ENCODE results near the gene FGF14.
"Not testable (repeated sequence)": the region's sequence is repeated elsewhere in the genome, so short reads cannot be mapped to it uniquely, and the experiment has no call there.

The FGF14 gene

GRCh38 chr13:102097708-102098107 lies 304.1 kb downstream of the FGF14 start:
- Histone ChIP-seq H3K36me3 (ENCODE audit: control insufficient read depth in 5 of 5, insufficient read depth in 5 of 5, low read length in 5 of 5) (no peaks in the 10 kb centered on the region), H3K27ac (ENCODE audit: low read depth, low read length) (no peak overlapping the region), H3K9me3 (ENCODE audit: control insufficient read depth in 5 of 5, low read length in 5 of 5) (no peaks in the 10 kb centered on the region), H3K27me3 (ENCODE audit: control insufficient read depth in 5 of 5, insufficient read depth in 4 of 5, low read length in 5 of 5) (no peaks in the 10 kb centered on the region), H3K4me3 (ENCODE audit: low read depth in 1 of 5, low read length in 5 of 5) (no peak overlapping the region), H3K9ac (ENCODE audit: low read length in 5 of 5) (no peak overlapping the region), H3K4me1 (ENCODE audit: control insufficient read depth in 5 of 5, insufficient read depth in 5 of 5, low read length in 5 of 5) (no peaks in the 10 kb centered on the region)

- not testable (repeated sequence) for H3K4me1 ChIP-seq (ENCODE audit: control insufficient read depth in 5 of 5, insufficient read depth in 5 of 5, low read length in 5 of 5); H3K36me3 ChIP-seq (ENCODE audit: control insufficient read depth in 5 of 5, insufficient read depth in 5 of 5, low read length in 5 of 5); H3K9ac ChIP-seq (ENCODE audit: low read length in 5 of 5); H3K27me3 ChIP-seq (ENCODE audit: control insufficient read depth in 5 of 5, insufficient read depth in 4 of 5, low read length in 5 of 5); H3K27ac ChIP-seq (ENCODE audit: low read depth, low read length); H3K4me3 ChIP-seq (ENCODE audit: low read depth in 1 of 5, low read length in 5 of 5); H3K9me3 ChIP-seq (ENCODE audit: control insufficient read depth in 5 of 5, low read length in 5 of 5)
Measured at GRCh38 chr13:102093288-102093687, 308.6 kb downstream of the FGF14 start.

GRCh38 chr13:102091231-102091630 lies 310.6 kb downstream of the FGF14 start:
- H3K27ac ChIP-seq (ENCODE audit: low read depth, low read length), result no peak overlapping the region
- H3K36me3 ChIP-seq (ENCODE audit: control insufficient read depth in 5 of 5, insufficient read depth in 5 of 5, low read length in 5 of 5), result no peaks in the 10 kb centered on the region
- no peaks in the 10 kb centered on the region for H3K27me3 ChIP-seq (ENCODE audit: control insufficient read depth in 5 of 5, insufficient read depth in 4 of 5, low read length in 5 of 5)
- H3K4me3 ChIP-seq (ENCODE audit: low read depth in 1 of 5, low read length in 5 of 5), result no peak overlapping the region
- no peak overlapping the region for H3K9ac ChIP-seq (ENCODE audit: low read length in 5 of 5)
- no peaks in the 10 kb centered on the region for H3K4me1 ChIP-seq (ENCODE audit: control insufficient read depth in 5 of 5, insufficient read depth in 5 of 5, low read length in 5 of 5)
- H3K9me3 ChIP-seq (ENCODE audit: control insufficient read depth in 5 of 5, low read length in 5 of 5), result no peaks in the 10 kb centered on the region

DNA sequence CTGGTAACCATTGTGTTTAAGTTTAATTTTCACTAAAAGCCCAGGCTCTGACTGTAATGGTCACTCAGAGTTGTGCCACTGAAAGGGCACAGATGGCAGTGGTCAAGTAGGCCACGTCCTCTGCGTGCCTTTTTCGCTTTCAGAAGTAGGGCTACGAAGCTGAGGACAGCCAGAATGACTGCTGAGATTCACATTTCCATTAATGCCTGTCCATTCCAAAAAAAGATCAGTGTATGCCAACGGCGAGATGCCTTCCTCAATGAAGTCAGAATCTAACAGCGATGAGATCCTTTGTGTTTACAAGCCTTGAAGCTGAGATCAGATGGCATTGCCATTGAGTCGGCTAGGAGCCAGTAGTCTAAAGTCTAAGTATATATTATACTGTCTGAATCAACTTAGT lies 311.3 kb downstream of the FGF14 start:
- Histone ChIP-seq H3K27me3 (ENCODE audit: control insufficient read depth in 5 of 5, insufficient read depth in 4 of 5, low read length in 5 of 5) (no peaks in the 10 kb centered on the region), H3K9me3 (ENCODE audit: control insufficient read depth in 5 of 5, low read length in 5 of 5) (no peaks in the 10 kb centered on the region), H3K4me1 (ENCODE audit: control insufficient read depth in 5 of 5, insufficient read depth in 5 of 5, low read length in 5 of 5) (no peaks in the 10 kb centered on the region), H3K36me3 (ENCODE audit: control insufficient read depth in 5 of 5, insufficient read depth in 5 of 5, low read length in 5 of 5) (no peaks in the 10 kb centered on the region), H3K9ac (ENCODE audit: low read length in 5 of 5) (no peak overlapping the region), H3K4me3 (ENCODE audit: low read depth in 1 of 5, low read length in 5 of 5) (no peak overlapping the region), H3K27ac (ENCODE audit: low read depth, low read length) (no peak overlapping the region)

- H3K9me3 ChIP-seq (ENCODE audit: control insufficient read depth in 5 of 5, low read length in 5 of 5), result no peaks in the 10 kb centered on the region
- no peaks in the 10 kb centered on the region for H3K27me3 ChIP-seq (ENCODE audit: control insufficient read depth in 5 of 5, insufficient read depth in 4 of 5, low read length in 5 of 5)
- no peak overlapping the region for H3K4me3 ChIP-seq (ENCODE audit: low read depth in 1 of 5, low read length in 5 of 5)
- no peaks in the 10 kb centered on the region for H3K36me3 ChIP-seq (ENCODE audit: control insufficient read depth in 5 of 5, insufficient read depth in 5 of 5, low read length in 5 of 5)
- no peaks in the 10 kb centered on the region for H3K4me1 ChIP-seq (ENCODE audit: control insufficient read depth in 5 of 5, insufficient read depth in 5 of 5, low read length in 5 of 5)
- no peak overlapping the region for H3K27ac ChIP-seq (ENCODE audit: low read depth, low read length)
- H3K9ac ChIP-seq (ENCODE audit: low read length in 5 of 5), result no peak overlapping the region
Measured at GRCh38 chr13:102089722-102090121, 312.1 kb downstream of the FGF14 start.

GRCh38 chr13:102089177-102089576 lies 312.7 kb downstream of the FGF14 start:
- no peak overlapping the region for H3K9ac ChIP-seq (ENCODE audit: low read length in 5 of 5)
- H3K9me3 ChIP-seq (ENCODE audit: control insufficient read depth in 5 of 5, low read length in 5 of 5), result no peaks in the 10 kb centered on the region
- no peaks in the 10 kb centered on the region for H3K27me3 ChIP-seq (ENCODE audit: control insufficient read depth in 5 of 5, insufficient read depth in 4 of 5, low read length in 5 of 5)
- no peak overlapping the region for H3K4me3 ChIP-seq (ENCODE audit: low read depth in 1 of 5, low read length in 5 of 5)
- no peak overlapping the region for H3K27ac ChIP-seq (ENCODE audit: low read depth, low read length)
- no peaks in the 10 kb centered on the region for H3K4me1 ChIP-seq (ENCODE audit: control insufficient read depth in 5 of 5, insufficient read depth in 5 of 5, low read length in 5 of 5)
- H3K36me3 ChIP-seq (ENCODE audit: control insufficient read depth in 5 of 5, insufficient read depth in 5 of 5, low read length in 5 of 5), result no peaks in the 10 kb centered on the region

DNA sequence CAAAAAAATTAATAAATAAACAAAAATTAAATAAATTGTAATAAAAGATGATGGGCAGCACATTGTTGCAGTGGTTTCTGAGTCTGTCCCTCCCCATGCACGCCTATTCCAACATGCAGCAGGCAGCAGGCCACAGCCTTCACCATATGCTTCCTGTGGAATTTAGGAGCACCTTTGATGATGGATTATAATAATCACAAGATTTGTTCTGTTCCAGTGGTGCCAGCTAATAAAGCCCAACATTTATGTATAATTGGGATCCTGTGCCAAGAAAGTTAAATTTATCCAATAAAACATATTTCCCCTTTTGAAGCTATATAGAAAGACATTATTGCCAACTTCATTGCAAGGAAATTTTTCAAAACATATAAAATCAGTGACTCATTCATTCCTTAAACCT lies 328.6 kb downstream of the FGF14 start:
- H3K4me3 ChIP-seq (ENCODE audit: low read depth in 1 of 5, low read length in 5 of 5), result no peak overlapping the region
- no peak overlapping the region for H3K9ac ChIP-seq (ENCODE audit: low read length in 5 of 5)
- H3K27ac ChIP-seq (ENCODE audit: low read depth, low read length), result no peak overlapping the region
- no peaks in the 10 kb centered on the region for H3K36me3 ChIP-seq (ENCODE audit: control insufficient read depth in 5 of 5, insufficient read depth in 5 of 5, low read length in 5 of 5)
- no peaks in the 10 kb centered on the region for H3K27me3 ChIP-seq (ENCODE audit: control insufficient read depth in 5 of 5, insufficient read depth in 4 of 5, low read length in 5 of 5)
- no peaks in the 10 kb centered on the region for H3K4me1 ChIP-seq (ENCODE audit: control insufficient read depth in 5 of 5, insufficient read depth in 5 of 5, low read length in 5 of 5)
- H3K9me3 ChIP-seq (ENCODE audit: control insufficient read depth in 5 of 5, low read length in 5 of 5), result no peaks in the 10 kb centered on the region

DNA sequence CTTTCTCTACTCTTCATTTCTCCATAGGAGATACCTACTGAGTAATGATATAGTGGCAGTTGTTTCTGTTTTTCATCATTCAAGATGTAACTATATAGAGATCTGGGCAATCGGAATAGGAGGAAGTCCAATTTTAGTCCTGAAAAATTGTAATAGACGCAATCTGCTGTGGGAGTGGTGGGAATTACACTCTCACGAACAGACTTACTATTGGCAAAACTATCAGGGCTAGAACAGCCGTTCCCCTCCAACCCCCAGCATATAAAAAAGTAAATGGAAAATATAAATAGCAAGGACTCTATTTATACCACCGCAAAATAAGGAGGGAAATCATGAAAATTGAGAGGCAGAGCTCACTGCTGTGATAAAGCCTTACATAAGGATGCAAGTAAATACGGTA lies 330.1 kb downstream of the FGF14 start:
- Histone ChIP-seq H3K27ac (ENCODE audit: low read depth, low read length) (no peak overlapping the region), H3K9ac (ENCODE audit: low read length in 5 of 5) (no peak overlapping the region), H3K4me1 (ENCODE audit: control insufficient read depth in 5 of 5, insufficient read depth in 5 of 5, low read length in 5 of 5) (no peaks in the 10 kb centered on the region), H3K4me3 (ENCODE audit: low read depth in 1 of 5, low read length in 5 of 5) (no peak overlapping the region), H3K27me3 (ENCODE audit: control insufficient read depth in 5 of 5, insufficient read depth in 4 of 5, low read length in 5 of 5) (no peaks in the 10 kb centered on the region), H3K36me3 (ENCODE audit: control insufficient read depth in 5 of 5, insufficient read depth in 5 of 5, low read length in 5 of 5) (no peaks in the 10 kb centered on the region), H3K9me3 (ENCODE audit: control insufficient read depth in 5 of 5, low read length in 5 of 5) (no peaks in the 10 kb centered on the region)

- H3K36me3 ChIP-seq (ENCODE audit: control insufficient read depth in 5 of 5, insufficient read depth in 5 of 5, low read length in 5 of 5); H3K9ac ChIP-seq (ENCODE audit: low read length in 5 of 5); H3K4me3 ChIP-seq (ENCODE audit: low read depth in 1 of 5, low read length in 5 of 5); H3K4me1 ChIP-seq (ENCODE audit: control insufficient read depth in 5 of 5, insufficient read depth in 5 of 5, low read length in 5 of 5); H3K9me3 ChIP-seq (ENCODE audit: control insufficient read depth in 5 of 5, low read length in 5 of 5); H3K27ac ChIP-seq (ENCODE audit: low read depth, low read length); H3K27me3 ChIP-seq (ENCODE audit: control insufficient read depth in 5 of 5, insufficient read depth in 4 of 5, low read length in 5 of 5): not testable (repeated sequence)
Measured at GRCh38 chr13:102068323-102068722, 333.5 kb downstream of the FGF14 start.

- H3K9ac ChIP-seq (ENCODE audit: low read length in 5 of 5), result no peak overlapping the region
- H3K36me3 ChIP-seq (ENCODE audit: control insufficient read depth in 5 of 5, insufficient read depth in 5 of 5, low read length in 5 of 5), result no peaks in the 10 kb centered on the region
- H3K27ac ChIP-seq (ENCODE audit: low read depth, low read length), result no peak overlapping the region
- H3K4me1 ChIP-seq (ENCODE audit: control insufficient read depth in 5 of 5, insufficient read depth in 5 of 5, low read length in 5 of 5), result no peaks in the 10 kb centered on the region
- H3K4me3 ChIP-seq (ENCODE audit: low read depth in 1 of 5, low read length in 5 of 5), result no peak overlapping the region
- peaks cover 8 to 30% (median 23%) of the 10 kb centered on the region in 5 donors for H3K9me3 ChIP-seq (ENCODE audit: control insufficient read depth in 5 of 5, low read length in 5 of 5)
- H3K27me3 ChIP-seq (ENCODE audit: control insufficient read depth in 5 of 5, insufficient read depth in 4 of 5, low read length in 5 of 5), result no peaks in the 10 kb centered on the region
Measured at GRCh38 chr13:102055090-102055779, 346.6 kb downstream of the FGF14 start.

DNA sequence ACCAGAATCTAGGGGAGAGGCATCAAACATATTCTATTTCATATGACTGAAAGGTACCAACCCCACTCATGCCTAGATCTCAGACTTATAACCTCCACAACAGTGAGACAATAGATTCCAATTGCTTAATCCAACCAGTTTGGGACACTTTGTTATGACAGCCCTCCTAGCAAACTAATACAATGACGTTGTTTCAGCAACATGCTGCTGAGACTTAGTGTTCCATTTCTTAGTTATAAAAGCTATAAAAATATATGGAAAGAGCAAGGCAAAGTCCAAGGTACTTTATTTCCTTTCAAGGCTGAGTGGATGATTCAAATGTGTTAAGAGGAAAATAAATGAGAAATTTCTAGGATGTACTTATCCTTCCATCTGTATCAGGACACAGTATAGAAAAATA lies 352.0 kb downstream of the FGF14 start:
- Histone ChIP-seq H3K27ac (ENCODE audit: low read depth, low read length) (no peak overlapping the region), H3K4me1 (ENCODE audit: control insufficient read depth in 5 of 5, insufficient read depth in 5 of 5, low read length in 5 of 5) (no peaks in the 10 kb centered on the region), H3K9ac (ENCODE audit: low read length in 5 of 5) (no peak overlapping the region), H3K9me3 (ENCODE audit: control insufficient read depth in 5 of 5, low read length in 5 of 5) (peaks cover 8 to 30% (median 23%) of the 10 kb centered on the region in 5 donors), H3K27me3 (ENCODE audit: control insufficient read depth in 5 of 5, insufficient read depth in 4 of 5, low read length in 5 of 5) (no peaks in the 10 kb centered on the region), H3K36me3 (ENCODE audit: control insufficient read depth in 5 of 5, insufficient read depth in 5 of 5, low read length in 5 of 5) (no peaks in the 10 kb centered on the region), H3K4me3 (ENCODE audit: low read depth in 1 of 5, low read length in 5 of 5) (no peak overlapping the region)
